Measurements from ENCODE around the gene TRNAU1AP.

The TRNAU1AP gene

DNA sequence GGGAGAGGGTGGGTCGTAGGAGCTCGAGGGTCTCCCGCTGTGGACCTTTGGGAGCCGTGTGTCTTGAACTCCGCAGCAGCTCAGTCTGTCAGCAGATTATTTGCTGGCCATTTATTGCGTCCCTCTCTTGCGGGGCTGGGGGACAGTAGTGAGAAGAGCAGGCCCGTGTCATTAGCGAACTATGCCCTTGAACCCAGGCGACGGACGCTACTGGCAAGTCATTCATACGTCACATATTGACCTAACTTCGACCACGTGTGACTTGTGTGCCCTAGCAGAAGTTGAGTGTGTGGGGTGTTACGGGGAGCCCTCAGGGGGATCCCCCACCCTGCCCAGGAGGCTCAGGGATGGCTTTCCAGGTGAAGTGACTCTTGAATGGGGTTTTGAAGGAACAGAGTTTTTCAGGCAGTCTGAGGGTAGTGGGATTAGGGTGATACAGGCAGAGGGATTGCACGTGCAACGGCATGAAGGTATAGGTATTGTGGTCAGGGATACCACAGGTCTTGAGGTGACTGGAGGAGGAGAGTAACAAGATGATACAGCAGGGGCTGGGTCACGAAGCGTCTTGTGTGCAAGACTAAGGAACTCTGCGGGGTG lies 34.0 kb upstream of the TRNAU1AP start:
- TF ChIP-seq, protein P1, sequence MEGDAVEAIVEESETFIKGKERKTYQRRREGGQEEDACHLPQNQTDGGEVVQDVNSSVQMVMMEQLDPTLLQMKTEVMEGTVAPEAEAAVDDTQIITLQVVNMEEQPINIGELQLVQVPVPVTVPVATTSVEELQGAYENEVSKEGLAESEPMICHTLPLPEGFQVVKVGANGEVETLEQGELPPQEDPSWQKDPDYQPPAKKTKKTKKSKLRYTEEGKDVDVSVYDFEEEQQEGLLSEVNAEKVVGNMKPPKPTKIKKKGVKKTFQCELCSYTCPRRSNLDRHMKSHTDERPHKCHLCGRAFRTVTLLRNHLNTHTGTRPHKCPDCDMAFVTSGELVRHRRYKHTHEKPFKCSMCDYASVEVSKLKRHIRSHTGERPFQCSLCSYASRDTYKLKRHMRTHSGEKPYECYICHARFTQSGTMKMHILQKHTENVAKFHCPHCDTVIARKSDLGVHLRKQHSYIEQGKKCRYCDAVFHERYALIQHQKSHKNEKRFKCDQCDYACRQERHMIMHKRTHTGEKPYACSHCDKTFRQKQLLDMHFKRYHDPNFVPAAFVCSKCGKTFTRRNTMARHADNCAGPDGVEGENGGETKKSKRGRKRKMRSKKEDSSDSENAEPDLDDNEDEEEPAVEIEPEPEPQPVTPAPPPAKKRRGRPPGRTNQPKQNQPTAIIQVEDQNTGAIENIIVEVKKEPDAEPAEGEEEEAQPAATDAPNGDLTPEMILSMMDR (IDR thresholded peaks at IDR 0.05): no peak

GRCh38 chr1:28519946-28520725 lies 32.7 kb upstream of the TRNAU1AP start:
- TF ChIP-seq, protein P1 (IDR thresholded peaks at IDR 0.05): no peak

DNA sequence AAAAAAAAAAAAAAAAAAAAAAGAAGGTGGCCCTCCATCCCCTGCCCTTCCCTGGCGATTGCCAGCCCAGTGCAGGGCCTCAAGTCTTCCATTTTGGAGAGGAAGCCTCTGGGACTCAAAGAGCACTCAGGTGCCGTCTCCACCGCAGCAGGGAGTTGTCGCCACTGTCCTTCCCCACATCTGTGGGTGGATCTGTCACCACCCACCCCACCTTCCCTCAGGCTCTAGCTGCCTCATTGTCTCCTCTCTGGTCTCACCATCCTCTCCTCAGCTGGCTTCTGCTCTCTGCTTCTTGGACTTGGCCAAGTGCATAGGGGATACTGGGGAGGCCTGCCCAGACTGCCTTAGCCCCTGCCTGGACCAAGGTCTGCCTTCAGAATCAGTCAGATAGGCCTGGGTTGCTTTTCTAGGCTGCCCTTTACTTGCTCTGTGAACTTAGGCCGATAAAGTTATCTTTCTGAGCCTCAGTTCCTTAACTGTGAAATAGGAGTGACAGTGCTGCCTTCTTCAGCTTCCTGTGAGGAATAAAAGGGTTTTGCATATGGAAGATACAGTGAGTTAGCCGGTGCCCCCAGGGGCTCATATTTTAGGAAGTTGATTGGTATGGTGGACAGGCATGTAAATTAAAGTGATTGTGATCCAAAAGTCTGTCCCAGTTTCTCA lies 31.3 kb upstream of the TRNAU1AP start:
- TF ChIP-seq, protein P1 (IDR thresholded peaks at IDR 0.05): no peak

GRCh38 chr1:28526886-28527285 lies 26.0 kb upstream of the TRNAU1AP start:
- TF ChIP-seq, protein P1 (IDR thresholded peaks at IDR 0.05): no peak

GRCh38 chr1:28530456-28530855 lies 22.4 kb upstream of the TRNAU1AP start:
- TF ChIP-seq, protein P1 (IDR thresholded peaks at IDR 0.05): no peak

DNA sequence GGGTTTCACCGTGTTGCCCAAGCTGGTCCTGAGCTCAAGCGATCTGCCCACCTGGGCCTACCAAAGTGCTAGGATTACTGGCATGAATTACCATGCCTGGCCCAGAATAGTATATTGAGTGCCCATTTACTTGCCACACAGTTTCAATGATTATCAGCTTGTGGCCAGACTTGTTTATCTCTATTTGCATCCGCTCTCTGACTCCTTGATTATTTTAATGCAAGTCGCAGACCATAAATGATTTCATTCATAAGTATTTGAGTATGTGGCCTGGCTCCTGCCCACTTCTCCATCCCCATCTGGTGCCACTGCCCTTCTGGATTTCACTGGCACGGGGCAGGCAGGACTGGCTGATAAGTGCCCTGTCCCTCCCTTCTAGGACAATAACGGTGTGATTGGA lies 18.2 kb upstream of the TRNAU1AP start:
- TF ChIP-seq, protein P1 (IDR thresholded peaks at IDR 0.05): no peak

DNA sequence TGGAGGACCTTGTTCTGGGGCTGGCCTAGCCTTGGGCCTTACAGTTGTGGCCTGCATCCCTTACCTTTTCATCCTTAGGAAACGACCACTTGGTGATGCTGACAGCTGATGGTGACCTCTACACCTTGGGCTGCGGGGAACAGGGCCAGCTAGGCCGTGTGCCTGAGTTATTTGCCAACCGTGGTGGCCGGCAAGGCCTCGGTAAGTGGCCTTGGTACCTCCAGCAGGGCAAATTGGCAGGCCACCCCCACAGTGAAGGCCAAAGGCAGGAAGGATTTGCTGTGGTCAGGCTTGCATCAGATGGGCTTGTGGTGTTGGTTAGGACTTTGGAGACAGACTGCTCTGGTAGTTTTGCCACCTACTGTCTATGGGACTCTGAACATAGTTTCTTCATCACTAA lies 17.7 kb upstream of the TRNAU1AP start:
- TF ChIP-seq, protein P1 (IDR thresholded peaks at IDR 0.05): no peak
